Measurements from ENCODE around the gene CIDEB.
A peak's percentile ranks its signal among the peaks of the same experiment; 100 is the strongest.
"Not testable (repeated sequence)": the region's sequence is repeated elsewhere in the genome, so short reads cannot be mapped to it uniquely, and the experiment has no call there.

CIDEB gene

GRCh38 chr14:24307575-24308341, at the start of gene CIDEB:
Gene CIDEB (minus strand): TSS chr14:24307977. CDS start chr14:24307858, 119 bp downstream.
- DNase-seq: peak; percentile 75

DNA sequence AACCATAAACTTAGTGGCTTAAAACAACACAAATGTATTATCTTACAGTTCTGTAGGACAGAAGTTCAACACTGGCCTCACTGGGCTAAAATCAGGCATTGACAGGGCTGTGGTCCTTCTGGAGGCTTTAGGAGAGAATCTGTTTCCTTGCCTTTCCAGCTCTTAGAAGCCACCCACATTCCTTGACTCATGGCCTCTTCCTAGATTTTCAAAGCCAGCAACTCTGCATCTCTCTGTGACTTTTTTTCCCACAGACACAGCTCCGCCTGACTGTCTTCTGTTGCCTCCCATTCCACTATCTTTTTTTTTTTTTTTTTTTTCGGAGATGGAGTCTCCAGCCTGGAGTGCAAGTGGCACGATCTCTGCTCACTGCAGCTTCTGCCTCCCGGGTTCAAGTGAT, 48.4 kb upstream of the CIDEB start:
- DNase-seq: no peak

GRCh38 chr14:24355009-24355408, 47.2 kb upstream of the CIDEB start:
- DNase-seq: no peak

GRCh38 chr14:24354482-24354825, 46.7 kb upstream of the CIDEB start:
- not testable (repeated sequence) for DNase-seq

DNA sequence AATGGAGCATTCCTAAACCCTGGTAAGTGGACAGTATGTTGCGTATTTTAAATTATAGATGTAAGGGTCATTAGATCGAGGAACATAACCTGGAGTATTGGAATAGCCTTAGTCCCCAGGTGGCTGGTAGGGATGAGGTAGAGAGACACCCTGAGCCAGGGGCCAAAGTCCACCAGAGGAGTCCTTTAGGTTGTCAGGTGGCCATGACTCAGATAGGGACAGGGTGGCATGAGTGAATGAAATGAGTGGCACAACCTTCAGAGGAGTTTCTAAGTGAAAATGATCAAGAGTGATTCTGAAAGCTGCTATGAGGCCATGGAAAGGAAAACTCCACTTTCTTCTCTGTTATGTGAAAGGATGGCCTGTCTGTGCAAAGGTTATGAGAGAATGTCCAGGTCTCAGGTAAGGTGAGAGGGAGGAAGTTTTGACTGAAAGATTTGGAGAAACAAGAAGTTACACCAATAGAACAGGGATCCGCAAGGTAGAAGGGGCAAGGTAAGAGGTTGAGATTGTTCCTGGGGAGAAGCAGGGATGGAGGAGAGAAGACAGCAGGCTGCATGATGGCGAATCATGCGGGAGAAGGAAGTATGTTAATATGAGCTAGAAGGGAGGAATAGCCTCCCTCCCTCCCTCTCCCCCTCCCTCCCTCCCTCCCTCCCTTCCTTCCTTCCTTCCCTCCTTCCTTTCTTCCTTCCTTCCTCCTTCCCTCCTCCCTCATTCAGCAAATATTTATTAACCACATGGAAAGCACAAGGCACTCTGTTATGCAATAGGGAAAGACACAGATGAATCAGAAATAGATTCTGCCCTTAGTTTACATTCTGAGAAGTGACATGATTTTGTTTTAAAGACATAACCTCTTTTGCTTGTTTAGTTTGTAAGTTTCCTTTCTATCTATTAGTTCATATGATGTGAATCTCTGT, 46.0 kb upstream of the CIDEB start:
- no peak for DNase-seq

DNA sequence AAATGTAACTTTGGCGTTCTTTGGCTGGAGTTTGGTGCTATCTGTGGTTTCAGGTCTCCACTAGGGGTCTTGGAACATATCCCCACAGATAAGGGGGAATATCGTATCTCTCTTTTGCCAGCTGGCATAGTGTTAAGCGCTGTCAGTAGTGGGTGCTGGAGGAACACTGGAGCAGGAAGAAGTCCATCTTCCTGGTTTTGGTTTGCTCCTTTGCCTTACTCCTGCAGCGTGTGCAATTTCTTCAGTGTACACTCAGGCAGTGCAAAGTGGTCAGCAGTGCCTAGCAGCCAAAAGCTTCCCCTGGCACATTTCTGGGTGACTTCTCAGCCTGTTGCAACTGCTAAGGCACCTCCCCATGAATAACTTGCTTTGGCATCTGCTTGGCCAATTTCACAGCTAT, 43.7 kb upstream of the CIDEB start:
- DNase-seq: no peak

- DNase-seq: no peak
Measured at GRCh38 chr14:24349742-24350141, 42.0 kb upstream of the CIDEB start.

- DNase-seq: no peak
Measured at GRCh38 chr14:24348186-24348585, 40.4 kb upstream of the CIDEB start.

GRCh38 chr14:24347134-24347533, 39.4 kb upstream of the CIDEB start:
- DNase-seq: no peak

GRCh38 chr14:24343795-24344660, 36.3 kb upstream of the CIDEB start:
- DNase-seq: no peak

DNA sequence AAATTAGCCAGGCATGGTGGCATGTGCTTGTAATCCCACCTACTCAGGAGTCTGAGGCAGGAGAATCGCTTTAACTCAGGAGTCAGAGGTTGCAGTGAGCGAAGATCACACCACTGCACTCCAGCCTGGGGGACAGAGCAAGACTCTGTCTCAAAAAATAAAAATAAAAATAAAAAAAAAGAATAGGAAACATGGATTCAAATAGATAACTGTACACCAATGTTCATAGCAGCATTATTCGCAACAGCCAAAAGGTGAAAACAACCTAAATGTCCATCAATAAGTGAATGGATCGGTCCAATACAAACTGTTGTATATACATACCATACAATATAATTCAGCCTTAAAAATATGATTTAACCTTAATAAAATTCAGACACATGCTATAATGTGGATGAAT, 35.1 kb upstream of the CIDEB start:
- DNase-seq: no peak

GRCh38 chr14:24340606-24341005, 32.8 kb upstream of the CIDEB start:
- DNase-seq: no peak

- DNase-seq: peak; percentile 74
Measured at GRCh38 chr14:24339284-24340151, 31.7 kb upstream of the CIDEB start, which contains the start of gene RIPK3. Gene RIPK3 (minus strand): TSS chr14:24339991. CDS start chr14:24339826, 165 bp downstream.

GRCh38 chr14:24338843-24339242, 31.1 kb upstream of the CIDEB start:
- no peak for DNase-seq

- DNase-seq: no peak
Measured at GRCh38 chr14:24337824-24338175, 30.0 kb upstream of the CIDEB start.

DNA sequence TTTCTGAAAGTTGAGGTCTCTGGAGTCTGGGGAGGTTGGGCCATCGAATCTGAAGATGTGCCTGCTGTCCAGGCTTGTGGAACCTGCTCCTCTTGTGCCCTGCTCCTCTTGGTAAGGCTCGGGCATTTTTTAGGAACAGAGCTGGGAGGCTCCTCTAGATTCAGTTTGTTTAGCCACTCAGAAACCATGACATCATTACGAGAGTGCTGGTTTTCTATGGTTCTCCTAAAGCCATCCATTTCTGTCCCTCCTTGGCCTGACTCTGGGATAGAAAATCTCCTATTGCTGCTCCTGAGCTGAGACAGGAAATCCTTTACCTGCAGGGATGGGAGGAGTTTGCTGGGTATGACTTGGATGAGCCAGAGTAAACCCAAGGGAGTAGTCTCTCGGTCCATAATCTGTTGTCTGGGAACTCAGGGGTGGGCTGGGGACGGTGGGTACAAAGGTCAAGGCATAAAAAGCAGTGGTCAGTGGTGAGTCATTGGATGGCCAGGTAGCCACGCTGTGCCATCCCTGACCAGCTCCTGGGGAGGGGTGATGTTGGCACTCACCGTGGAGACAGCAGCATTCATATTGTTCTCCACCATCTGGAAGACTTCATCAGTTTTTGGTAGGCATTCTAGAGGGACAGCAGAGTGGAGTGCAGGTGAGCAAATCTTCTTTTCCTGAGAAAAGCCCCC, 29.5 kb upstream of the CIDEB start:
- DNase-seq: no peak

DNA sequence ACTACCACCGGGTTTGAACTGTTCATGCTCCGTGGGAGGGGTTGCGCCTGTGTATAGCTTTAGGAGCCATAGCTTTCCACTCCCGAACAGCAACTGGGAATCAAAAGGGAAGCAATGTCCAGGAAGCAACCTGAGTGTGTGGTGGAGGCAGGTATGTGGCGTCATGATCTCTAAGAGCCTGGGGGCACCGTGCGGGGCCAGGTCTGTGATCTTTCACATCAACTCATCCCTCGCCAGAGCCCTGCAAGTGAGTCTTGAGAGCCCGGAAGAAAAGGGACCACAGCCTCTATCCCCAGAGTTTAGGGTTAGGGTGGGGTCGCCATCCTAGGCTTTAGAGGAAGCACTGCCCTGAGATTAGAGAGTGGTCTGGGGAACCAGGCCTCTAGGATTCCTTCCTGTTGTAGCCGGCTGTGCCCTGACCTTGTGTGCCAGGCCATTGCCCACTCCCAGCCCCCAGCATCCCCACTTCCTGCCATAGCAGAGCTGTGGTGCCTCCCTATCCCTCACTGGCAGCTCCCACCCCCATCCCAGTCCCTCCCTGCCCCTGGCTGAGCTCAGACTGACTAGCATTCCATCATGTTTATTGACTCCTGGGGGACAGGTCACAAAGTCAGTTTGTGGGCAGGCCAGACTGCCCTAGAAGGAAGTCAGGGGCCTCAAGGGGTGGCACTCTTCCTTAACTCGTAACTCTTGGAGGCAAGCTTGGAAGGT, 27.8 kb upstream of the CIDEB start:
- no peak for DNase-seq

DNA sequence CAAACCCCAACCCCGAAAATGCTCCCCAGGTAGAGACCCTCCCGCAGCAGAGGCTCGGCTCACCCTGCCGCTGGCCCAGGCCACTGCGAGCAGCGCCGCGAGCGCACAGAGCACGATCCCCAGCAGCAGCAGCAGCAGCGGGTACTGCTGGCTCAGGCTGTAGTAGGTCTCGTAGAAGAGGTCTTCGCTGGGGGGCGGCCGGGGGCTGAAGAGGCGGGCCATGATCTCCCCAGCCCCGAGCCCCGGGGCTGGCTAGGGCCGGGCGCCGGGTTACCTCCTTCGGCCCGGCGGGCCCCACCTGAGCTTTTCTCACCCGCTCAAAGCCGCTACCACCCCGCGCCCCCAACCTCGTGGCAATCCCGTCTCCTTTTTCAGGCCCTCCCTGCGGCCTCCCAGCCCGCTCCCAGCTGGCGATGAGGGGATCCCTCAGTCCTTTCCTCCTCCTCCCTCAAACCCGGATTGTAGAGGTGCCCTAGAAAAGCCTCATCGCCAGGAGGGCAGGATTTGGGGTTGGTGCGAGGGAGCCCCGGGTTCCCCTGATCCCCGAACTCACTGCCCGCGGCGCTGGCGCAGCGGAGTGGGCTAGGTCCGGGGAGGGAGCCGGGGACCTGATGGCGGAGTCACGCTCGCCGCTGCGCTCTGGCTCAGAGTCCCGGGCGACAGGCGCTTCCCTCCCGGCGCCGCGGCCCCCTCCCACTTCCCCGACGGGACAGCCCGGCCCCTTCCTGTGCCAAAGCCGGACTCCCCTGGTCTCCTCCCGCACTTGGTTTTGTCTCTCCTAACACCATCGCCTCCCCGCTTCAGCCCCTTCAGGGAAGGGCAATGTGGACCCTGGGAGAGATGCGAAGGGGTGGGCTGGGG, 26.9 kb upstream of the CIDEB start, which contains the start of gene ADCY4:
TSS of gene ADCY4 (minus strand) at position 641 of the 861 bp plus-strand sequence. CDS start at position 222, 419 bp downstream.
- DNase-seq: no peak

DNA sequence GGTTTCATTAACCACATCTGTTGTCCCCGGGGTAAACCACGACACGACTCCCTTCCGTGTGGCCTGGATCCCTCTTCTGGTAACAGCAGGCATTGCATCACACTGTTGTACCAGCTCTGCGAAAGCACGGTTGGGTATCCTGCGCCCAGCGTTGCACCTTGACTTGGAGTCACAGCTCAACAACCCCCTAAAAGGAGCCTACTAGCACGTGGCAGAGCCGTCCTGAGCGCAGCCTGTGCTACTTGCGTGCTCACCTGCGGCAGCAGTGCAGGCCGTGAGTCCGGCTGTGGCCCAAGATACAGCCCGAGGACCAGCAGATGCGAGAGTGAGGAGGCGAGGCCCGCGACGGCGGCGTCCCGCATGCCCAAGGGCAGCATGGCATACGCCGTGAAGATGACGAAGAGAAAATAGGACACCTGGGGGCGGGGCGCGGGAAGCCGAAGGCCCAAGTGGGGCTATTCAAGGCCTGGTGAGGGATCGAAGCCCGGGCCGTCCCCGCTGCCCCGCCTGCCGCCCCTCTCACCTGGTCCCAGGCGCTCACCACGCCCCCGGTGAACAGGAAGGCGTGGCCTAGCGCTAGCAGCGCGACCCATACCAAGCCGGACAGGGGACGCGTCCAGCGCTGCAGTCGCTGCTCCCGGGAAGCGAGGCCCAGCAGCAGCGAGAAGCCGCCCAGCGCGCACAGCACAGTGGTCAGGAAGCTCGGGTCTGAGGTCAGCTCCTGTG, 24.7 kb upstream of the CIDEB start:
- peak; percentile 92 for DNase-seq

Measured in activated CD4-positive, alpha-beta T cell treated with anti-CD3 and anti-CD28 coated beads, Interleukin-2, Interleukin-6, amounts not matched to agents 100 ng/mL and 50 ng/mL, durations not matched to agents 16 hours and 8 hours (primary cell).